GM12878 (cell line): ENCODE results near the gene WHRN. TPM values are rescaled to one million over a fixed set of nuclear protein-coding genes. Genes with fewer than 3 reads are reported as not detected.

ENCODE experiments used
- ATAC-seq: fragments of 200-7000 bp; cut with Tn5 transposase; 3 replicates; pipeline ENCODE4 v1.9.1; 2020; ENCODE audit warnings: mild to moderate bottlenecking, moderate library complexity
- BruUV-seq: library from RNA; stranded (reverse); fragments of 400-500 nt; replicated peaks from 2 replicates; lab custom pipeline; 2021; lab: Mats Ljungman, UMichigan
- CTCF ChIA-PET: fragments of 300-600 bp; sonication (Branson Sonifier 250); formaldehyde crosslinking; extraction: SDS; loops from one replicate; lab custom pipeline; 2021; ENCODE audit warnings: inconsistent platforms; lab: Yijun Ruan, JAX
- POLR2A ChIA-PET: fragments of 350-600 bp; formaldehyde crosslinking; extraction: SDS; loops from one replicate; lab custom pipeline; 2021; ENCODE audit warnings: inconsistent platforms; lab: Charles Lee
- RAD21 ChIA-PET: fragments of 300-600 bp; sonication (Branson Sonifier 250); formaldehyde crosslinking; loops from one replicate; lab custom pipeline; 2023; ENCODE audit warnings: antibody characterized with exemption; ENCODE audit not compliant: unreplicated experiment; lab: Charles Lee
- SMC1A ChIA-PET: fragments of 300-600 bp; sonication (Branson Sonifier 250); formaldehyde crosslinking; loops from one replicate; lab custom pipeline; 2023; ENCODE audit not compliant: unreplicated experiment, uncharacterized antibody; lab: Charles Lee
- DNase-seq: peaks from one replicate; pipeline ENCODE4 v3.0.0-alpha.2; 2011; ENCODE audit warnings: low read depth, low spot score
- FAIRE-seq: peaks from 3 replicates; lab custom pipeline; 2011; peaks lifted over from hg19 to GRCh38; lab: Jason Lieb, UNC
- H2AFZ ChIP-seq: 2 replicates; pipeline ENCODE4 v1.6.0; 2011; ENCODE audit warnings: low read depth, low read length, control low read depth; ENCODE audit not compliant: control insufficient read depth
- H3K27ac ChIP-seq: 2 replicates; pipeline ENCODE4 v1.5.1; 2011; ENCODE audit warnings: control low read depth; ENCODE audit not compliant: control insufficient read depth, insufficient read depth
- H3K27me3 ChIP-seq, 2 experiments: replicated peaks in 1 of 2; 2 replicates each; pipeline versions ENCODE4 v1.6.0 to v1.6.1; 2011; ENCODE audit warnings: low read length in 1 of 2; ENCODE audit not compliant: control insufficient read depth in 2 of 2, insufficient read depth in 2 of 2
- H3K36me3 ChIP-seq, 2 experiments: 2 replicates each; pipeline ENCODE4 v1.5.1; 2011; ENCODE audit warnings: low read length in 1 of 2; ENCODE audit not compliant: control insufficient read depth in 2 of 2, insufficient read depth in 2 of 2
- H3K4me1 ChIP-seq: 2 replicates; pipeline ENCODE4 v1.6.1; 2011; ENCODE audit warnings: mild to moderate bottlenecking, low read length, moderate library complexity, mixed read lengths; ENCODE audit not compliant: control insufficient read depth, insufficient read depth
- H3K4me2 ChIP-seq: 2 replicates; pipeline ENCODE4 v1.6.0; 2011; ENCODE audit warnings: control low read depth; ENCODE audit not compliant: control insufficient read depth, insufficient read depth
- H3K4me3 ChIP-seq: fragments of 200-600 bp; sonication (generic); 2 replicates; pipeline ENCODE4 v1.5.1; 2016
- H3K79me2 ChIP-seq: 2 replicates; pipeline ENCODE4 v1.6.0; 2011; ENCODE audit warnings: low read length; ENCODE audit not compliant: control insufficient read depth, insufficient read depth
- H3K9ac ChIP-seq: 2 replicates; pipeline ENCODE4 v1.8.0; 2011; ENCODE audit warnings: low read length, control low read depth, mixed read lengths; ENCODE audit not compliant: control insufficient read depth, insufficient read depth
- H3K9me3 ChIP-seq: replicated peaks from 3 replicates; pipeline ENCODE4 v1.5.1; 2011; ENCODE audit warnings: mild to moderate bottlenecking, low read length; ENCODE audit not compliant: control insufficient read depth, insufficient read depth
- H4K20me1 ChIP-seq: 2 replicates; pipeline ENCODE4 v1.6.0; 2011; ENCODE audit not compliant: control insufficient read depth, insufficient read depth
- BMI1 ChIP-seq: fragments of 450-650 bp; IDR thresholded peaks from 2 replicates; pipeline ENCODE4 v1.6.1; 2016; ENCODE audit warnings: mild to moderate bottlenecking, moderate library complexity, borderline replicate concordance
- CHD1 ChIP-seq: IDR thresholded peaks from 2 replicates; pipeline ENCODE4 v1.6.1; 2012; ENCODE audit warnings: low read depth, low read length, improper control_type of control experiment
- CHD2 ChIP-seq: IDR thresholded peaks from 2 replicates; pipeline ENCODE4 v1.6.1; 2011; ENCODE audit warnings: low read depth, low read length, improper control_type of control experiment, borderline replicate concordance
- GABPA ChIP-seq: IDR thresholded peaks from 2 replicates; pipeline ENCODE4 v1.6.1; 2014; ENCODE audit warnings: antibody characterized with exemption, low read depth, mild to moderate bottlenecking, inconsistent platforms
- IKZF2 ChIP-seq, 2 experiments: fragments of 450-650 bp; IDR thresholded peaks; 2 replicates each; pipeline ENCODE4 v1.6.1; 2017; ENCODE audit warnings: mild to moderate bottlenecking in 2 of 2, moderate library complexity in 2 of 2
- MYB ChIP-seq: fragments of 150-350 bp; IDR thresholded peaks from 2 replicates; pipeline ENCODE4 v1.6.1; 2014; ENCODE audit warnings: mild to moderate bottlenecking, low read depth, low read length, borderline replicate concordance
- NFXL1 ChIP-seq: fragments of 450-650 bp; IDR thresholded peaks from 2 replicates; pipeline ENCODE4 v1.6.1; 2017; ENCODE audit warnings: antibody characterized with exemption, mild to moderate bottlenecking, borderline replicate concordance
- SIX5 ChIP-seq: IDR thresholded peaks from 2 replicates; pipeline ENCODE4 v1.6.1; 2011; ENCODE audit warnings: mild to moderate bottlenecking, low read depth, low read length, moderate library complexity; ENCODE audit not compliant: severe bottlenecking
- SMC3 ChIP-seq: IDR thresholded peaks from 2 replicates; pipeline ENCODE4 v1.6.1; 2011; ENCODE audit warnings: low read length, improper control_type of control experiment, borderline replicate concordance
- SUPT20H ChIP-seq: IDR thresholded peaks from 2 replicates; pipeline ENCODE4 v1.6.1; 2011; ENCODE audit warnings: low read depth, mild to moderate bottlenecking, low read length, moderate library complexity, borderline replicate concordance; ENCODE audit not compliant: control insufficient read depth
- ZNF24 ChIP-seq: fragments of 450-650 bp; IDR thresholded peaks from 2 replicates; pipeline ENCODE4 v1.6.1; 2017; ENCODE audit warnings: antibody characterized with exemption, mild to moderate bottlenecking
- ZNF274 ChIP-seq: IDR thresholded peaks from one replicate; pipeline ENCODE4 v1.8.0; 2011; ENCODE audit not compliant: insufficient read length, insufficient read depth
- WGBS: methylation state at CpG from one replicate; pipeline ENCODE4 v1.1.6; 2016; ENCODE audit warnings: low lambda C conversion rate; ENCODE audit not compliant: insufficient replicate concordance, insufficient coverage; ENCODE audit errors: missing lambda C conversion rate; 5-methylcytosine and 5-hydroxymethylcytosine counted together
- in situ Hi-C: fragments of 300-500 bp; cut with MboI; formaldehyde crosslinking; loops from 9 replicates; pipeline ENCODE4 v1.14.3; 2018; ENCODE audit warnings: mixed read lengths
- intact Hi-C: fragments of 100-400 bp; cut with micrococcal nuclease; formaldehyde crosslinking; loops from one replicate; pipeline ENCODE4 v1.14.2; 2022; ENCODE audit not compliant: unreplicated experiment
- polyA plus RNA-seq, 11 experiments: library from polyadenylated mRNA; depleted of rRNA in 4 of 11; unstranded in 6 of 11; stranded (reverse) in 5 of 11; fragments of >200 nt; fragmentation: Nextera tagmentation in 4 of 11; fragmentation: Illumina TruSeq in 1 of 11; extraction: Ambion mirVana in 4 of 11; extraction: Trizol in 1 of 11; gene quantifications; 1 replicate in 1 of 11; 2 replicates in 10 of 11; pipeline versions ENCODE4 v1.2.1 to v1.2.3, GENCODE V29; 2011 to 2016; ENCODE audit warnings: inconsistent platforms in 2 of 11, missing spikeins in 2 of 11, low read depth in 1 of 11
- total RNA-seq, 4 experiments: library from RNA; depleted of rRNA in 3 of 4; stranded (reverse); fragments of >200 nt in 3 of 4; fragmentation: Illumina TruSeq in 1 of 4; extraction: Trizol in 1 of 4; gene quantifications; 2 replicates each; pipeline versions ENCODE4 v1.2.1 to v1.2.3, GENCODE V29; 2013 to 2021
- TF ChIP-seq, protein P1 (sequence below): fragments of 150-350 bp; IDR thresholded peaks from 2 replicates; pipeline ENCODE4 v1.6.1; 2014; ENCODE audit warnings: mild to moderate bottlenecking, low read depth, low read length
- TF ChIP-seq, protein P2 (sequence below): fragments of 450-650 bp; formaldehyde crosslinking; IDR thresholded peaks from 2 replicates; pipeline ENCODE4 v1.5.0; 2022; ENCODE audit warnings: mild to moderate bottlenecking, missing genetic modification characterization
- TF ChIP-seq, protein P3 (sequence below): fragments of 150-350 bp; IDR thresholded peaks from 2 replicates; pipeline ENCODE4 v1.6.1; 2016; ENCODE audit warnings: low read depth, low read length
- TF ChIP-seq, protein P4 (sequence below): IDR thresholded peaks from 2 replicates; pipeline ENCODE4 v1.6.1; 2011; ENCODE audit warnings: low read depth, low read length, improper control_type of control experiment, borderline replicate concordance

WHRN gene
- total and polyA plus RNA-seq, 10 of the 15 experiments (the other 5 are each of a cell fraction or from before 2014, with no cell fraction given): 0.04 to 18.2 (median 0.68) TPM; not detected in 1

DNA sequence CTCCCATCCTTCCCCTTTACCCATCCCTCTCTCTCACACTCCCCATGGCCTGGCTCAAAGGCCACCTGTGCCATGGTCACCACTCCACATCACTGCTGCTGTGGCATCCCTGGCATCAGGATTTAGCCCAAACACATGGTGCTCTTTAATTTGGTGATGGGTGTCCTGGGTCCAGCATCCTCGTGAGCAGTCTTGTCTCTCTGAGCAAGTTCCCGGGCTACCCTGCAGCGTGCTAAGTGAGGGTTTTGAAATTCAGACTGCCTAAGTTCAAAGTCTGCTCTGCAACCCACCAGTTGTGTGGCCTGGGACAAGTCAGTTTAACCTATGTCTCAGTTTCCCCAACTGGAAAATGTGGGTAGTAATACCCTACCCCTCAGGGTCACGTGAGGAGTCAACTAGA, 39.9 kb downstream of the WHRN start:
- H3K4me2 ChIP-seq: no peak overlapping the region
- ATAC-seq: no peak
- RAD21 ChIA-PET: no interaction called here
- H4K20me1 ChIP-seq: no peaks in the 10 kb centered on the region
- WGBS: 69% methylated on average over 4 of the region's 4 CpGs
- in situ Hi-C loops: no loop called here
- intact Hi-C loops: no loop called here
- H3K4me3 ChIP-seq: no peak overlapping the region
- H3K27ac ChIP-seq: no peak overlapping the region
- no peaks in the 10 kb centered on the region for H3K4me1 ChIP-seq
- TF ChIP-seq SMC3 (no peak), MYB (no peak), ZNF274 (no peak), BMI1 (no peak), IKZF2 (IDR thresholded peaks at IDR 0.05) (no peak), NFXL1 (no peak), SUPT20H (no peak), GABPA (no peak), ZNF24 (no peak), CHD2 (no peak), SIX5 (no peak), CHD1 (no peak)
- TF ChIP-seq, protein P1, sequence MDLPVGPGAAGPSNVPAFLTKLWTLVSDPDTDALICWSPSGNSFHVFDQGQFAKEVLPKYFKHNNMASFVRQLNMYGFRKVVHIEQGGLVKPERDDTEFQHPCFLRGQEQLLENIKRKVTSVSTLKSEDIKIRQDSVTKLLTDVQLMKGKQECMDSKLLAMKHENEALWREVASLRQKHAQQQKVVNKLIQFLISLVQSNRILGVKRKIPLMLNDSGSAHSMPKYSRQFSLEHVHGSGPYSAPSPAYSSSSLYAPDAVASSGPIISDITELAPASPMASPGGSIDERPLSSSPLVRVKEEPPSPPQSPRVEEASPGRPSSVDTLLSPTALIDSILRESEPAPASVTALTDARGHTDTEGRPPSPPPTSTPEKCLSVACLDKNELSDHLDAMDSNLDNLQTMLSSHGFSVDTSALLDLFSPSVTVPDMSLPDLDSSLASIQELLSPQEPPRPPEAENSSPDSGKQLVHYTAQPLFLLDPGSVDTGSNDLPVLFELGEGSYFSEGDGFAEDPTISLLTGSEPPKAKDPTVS: no peak
- TF ChIP-seq, protein P2, sequence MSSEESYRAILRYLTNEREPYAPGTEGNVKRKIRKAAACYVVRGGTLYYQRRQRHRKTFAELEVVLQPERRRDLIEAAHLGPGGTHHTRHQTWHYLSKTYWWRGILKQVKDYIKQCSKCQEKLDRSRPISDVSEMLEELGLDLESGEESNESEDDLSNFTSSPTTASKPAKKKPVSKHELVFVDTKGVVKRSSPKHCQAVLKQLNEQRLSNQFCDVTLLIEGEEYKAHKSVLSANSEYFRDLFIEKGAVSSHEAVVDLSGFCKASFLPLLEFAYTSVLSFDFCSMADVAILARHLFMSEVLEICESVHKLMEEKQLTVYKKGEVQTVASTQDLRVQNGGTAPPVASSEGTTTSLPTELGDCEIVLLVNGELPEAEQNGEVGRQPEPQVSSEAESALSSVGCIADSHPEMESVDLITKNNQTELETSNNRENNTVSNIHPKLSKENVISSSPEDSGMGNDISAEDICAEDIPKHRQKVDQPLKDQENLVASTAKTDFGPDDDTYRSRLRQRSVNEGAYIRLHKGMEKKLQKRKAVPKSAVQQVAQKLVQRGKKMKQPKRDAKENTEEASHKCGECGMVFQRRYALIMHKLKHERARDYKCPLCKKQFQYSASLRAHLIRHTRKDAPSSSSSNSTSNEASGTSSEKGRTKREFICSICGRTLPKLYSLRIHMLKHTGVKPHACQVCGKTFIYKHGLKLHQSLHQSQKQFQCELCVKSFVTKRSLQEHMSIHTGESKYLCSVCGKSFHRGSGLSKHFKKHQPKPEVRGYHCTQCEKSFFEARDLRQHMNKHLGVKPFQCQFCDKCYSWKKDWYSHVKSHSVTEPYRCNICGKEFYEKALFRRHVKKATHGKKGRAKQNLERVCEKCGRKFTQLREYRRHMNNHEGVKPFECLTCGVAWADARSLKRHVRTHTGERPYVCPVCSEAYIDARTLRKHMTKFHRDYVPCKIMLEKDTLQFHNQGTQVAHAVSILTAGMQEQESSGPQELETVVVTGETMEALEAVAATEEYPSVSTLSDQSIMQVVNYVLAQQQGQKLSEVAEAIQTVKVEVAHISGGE (CRISPR knock-in tag): no peak
- TF ChIP-seq, protein P3, sequence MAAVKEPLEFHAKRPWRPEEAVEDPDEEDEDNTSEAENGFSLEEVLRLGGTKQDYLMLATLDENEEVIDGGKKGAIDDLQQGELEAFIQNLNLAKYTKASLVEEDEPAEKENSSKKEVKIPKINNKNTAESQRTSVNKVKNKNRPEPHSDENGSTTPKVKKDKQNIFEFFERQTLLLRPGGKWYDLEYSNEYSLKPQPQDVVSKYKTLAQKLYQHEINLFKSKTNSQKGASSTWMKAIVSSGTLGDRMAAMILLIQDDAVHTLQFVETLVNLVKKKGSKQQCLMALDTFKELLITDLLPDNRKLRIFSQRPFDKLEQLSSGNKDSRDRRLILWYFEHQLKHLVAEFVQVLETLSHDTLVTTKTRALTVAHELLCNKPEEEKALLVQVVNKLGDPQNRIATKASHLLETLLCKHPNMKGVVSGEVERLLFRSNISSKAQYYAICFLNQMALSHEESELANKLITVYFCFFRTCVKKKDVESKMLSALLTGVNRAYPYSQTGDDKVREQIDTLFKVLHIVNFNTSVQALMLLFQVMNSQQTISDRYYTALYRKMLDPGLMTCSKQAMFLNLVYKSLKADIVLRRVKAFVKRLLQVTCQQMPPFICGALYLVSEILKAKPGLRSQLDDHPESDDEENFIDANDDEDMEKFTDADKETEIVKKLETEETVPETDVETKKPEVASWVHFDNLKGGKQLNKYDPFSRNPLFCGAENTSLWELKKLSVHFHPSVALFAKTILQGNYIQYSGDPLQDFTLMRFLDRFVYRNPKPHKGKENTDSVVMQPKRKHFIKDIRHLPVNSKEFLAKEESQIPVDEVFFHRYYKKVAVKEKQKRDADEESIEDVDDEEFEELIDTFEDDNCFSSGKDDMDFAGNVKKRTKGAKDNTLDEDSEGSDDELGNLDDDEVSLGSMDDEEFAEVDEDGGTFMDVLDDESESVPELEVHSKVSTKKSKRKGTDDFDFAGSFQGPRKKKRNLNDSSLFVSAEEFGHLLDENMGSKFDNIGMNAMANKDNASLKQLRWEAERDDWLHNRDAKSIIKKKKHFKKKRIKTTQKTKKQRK: no peak
- TF ChIP-seq, protein P4, sequence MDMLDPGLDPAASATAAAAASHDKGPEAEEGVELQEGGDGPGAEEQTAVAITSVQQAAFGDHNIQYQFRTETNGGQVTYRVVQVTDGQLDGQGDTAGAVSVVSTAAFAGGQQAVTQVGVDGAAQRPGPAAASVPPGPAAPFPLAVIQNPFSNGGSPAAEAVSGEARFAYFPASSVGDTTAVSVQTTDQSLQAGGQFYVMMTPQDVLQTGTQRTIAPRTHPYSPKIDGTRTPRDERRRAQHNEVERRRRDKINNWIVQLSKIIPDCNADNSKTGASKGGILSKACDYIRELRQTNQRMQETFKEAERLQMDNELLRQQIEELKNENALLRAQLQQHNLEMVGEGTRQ: no peak
- TF ChIP-seq, all 136 proteins: peak for 0
- no TSS peak for BruUV-seq
- no peaks in the 10 kb centered on the region; a peak in 1 of 4 replicates for H3K36me3 ChIP-seq
- no peaks in the 10 kb centered on the region; the same call in 2 of the 3 replicates for H3K9me3 ChIP-seq
- H2AFZ ChIP-seq: no peak overlapping the region
- FAIRE-seq: no peak
- POLR2A ChIA-PET: no interaction called here
- DNase-seq: no peak
- SMC1A ChIA-PET: no interaction called here
- H3K27me3 ChIP-seq: peaks cover 0 to 2% of the 10 kb centered on the region in 2 experiments; a peak in 2 of 4 replicates
- no peaks in the 10 kb centered on the region for H3K79me2 ChIP-seq
- H3K9ac ChIP-seq: no peak overlapping the region
- CTCF ChIA-PET: no interaction called here
